ENCODE data around the gene THSD7B. TPM values are rescaled to one million over a fixed set of nuclear protein-coding genes. Genes with fewer than 3 reads are reported as not detected.

The THSD7B gene
- total RNA-seq, 1 donor from 2014 or later: 0.81 TPM

- no peak for DNase-seq (ENCODE audit: low read depth)
- no peak overlapping the region for H3K4me3 ChIP-seq (ENCODE audit: low read depth, low read length)
- no peak for TF ChIP-seq CTCF (conservative IDR thresholded peaks at IDR 0.05; ENCODE audit: low read depth, low read length)
Measured at GRCh38 chr2:137190411-137191195, 425.3 kb downstream of the THSD7B start.

- DNase-seq (ENCODE audit: low read depth): no peak
- H3K4me3 ChIP-seq (ENCODE audit: low read depth, low read length): no peak overlapping the region
- no peak for TF ChIP-seq CTCF (conservative IDR thresholded peaks at IDR 0.05; ENCODE audit: low read depth, low read length)
Measured at GRCh38 chr2:137192366-137193310, 427.3 kb downstream of the THSD7B start.

- no peak overlapping the region for H3K4me3 ChIP-seq (ENCODE audit: low read depth, low read length)
- no peak for TF ChIP-seq CTCF (conservative IDR thresholded peaks at IDR 0.05; ENCODE audit: low read depth, low read length)
- no peak for DNase-seq (ENCODE audit: low read depth)
Measured at GRCh38 chr2:137193401-137193800, 428.1 kb downstream of the THSD7B start.

GRCh38 chr2:137194111-137194510 is 428.8 kb downstream of the THSD7B start:
- TF ChIP-seq CTCF (conservative IDR thresholded peaks at IDR 0.05; ENCODE audit: low read depth, low read length): no peak
- DNase-seq (ENCODE audit: low read depth): no peak
- no peak overlapping the region for H3K4me3 ChIP-seq (ENCODE audit: low read depth, low read length)

GRCh38 chr2:137199751-137200150 is 434.4 kb downstream of the THSD7B start:
- no peak for TF ChIP-seq CTCF (conservative IDR thresholded peaks at IDR 0.05; ENCODE audit: low read depth, low read length)
- no peak overlapping the region for H3K4me3 ChIP-seq (ENCODE audit: low read depth, low read length)
- no peak for DNase-seq (ENCODE audit: low read depth)

- no peak overlapping the region for H3K4me3 ChIP-seq (ENCODE audit: low read depth, low read length)
- TF ChIP-seq CTCF (conservative IDR thresholded peaks at IDR 0.05; ENCODE audit: low read depth, low read length): no peak
- DNase-seq (ENCODE audit: low read depth): no peak
Measured at GRCh38 chr2:137202318-137202717, 437.0 kb downstream of the THSD7B start.
